Adrenal gland (tissue), 19 donors: ENCODE data around the gene FBXW5. TPM values are rescaled to one million over a fixed set of nuclear protein-coding genes. Genes with fewer than 3 reads are reported as not detected.

Experiments used
- DNase-seq, 7 donors: peaks; one replicate each; pipeline ENCODE4 v3.0.0-alpha.2; 2019 to 2020
- H3K27ac ChIP-seq, 5 donors: fragments of 200-600 bp; sonication (generic) in 4 of 5; 1 replicate in 3 of 5; 2 replicates in 2 of 5; pipeline versions ENCODE4 v1.5.1 to v1.8.0; 2016 to 2020; ENCODE audit warnings: mild to moderate bottlenecking in 1 of 5
- H3K27me3 ChIP-seq: fragments of 200-600 bp; 2 replicates; pipeline ENCODE4 v1.8.0; 2021
- H3K36me3 ChIP-seq, 2 donors: fragments of 200-600 bp; replicated peaks in 1 of 2; 1 replicate in 1 of 2; 2 replicates in 1 of 2; pipeline versions ENCODE4 v1.5.1 to v1.8.0; 2018 to 2022
- H3K4me1 ChIP-seq, 2 donors: fragments of 200-600 bp; replicated peaks in 1 of 2; 1 replicate in 1 of 2; 2 replicates in 1 of 2; pipeline versions ENCODE4 v1.5.1 to v1.8.0; 2018 to 2021
- H3K4me3 ChIP-seq, 4 donors: fragments of 200-600 bp; sonication (generic) in 3 of 4; one replicate each; pipeline ENCODE4 v1.5.1; 2016 to 2018
- H3K9me3 ChIP-seq, 3 donors: fragments of 200-600 bp; sonication (generic) in 1 of 3; replicated peaks in 1 of 3; 1 replicate in 2 of 3; 2 replicates in 1 of 3; pipeline versions ENCODE4 v1.5.1 to v1.8.0; 2016 to 2021
- POLR2A ChIP-seq, 2 donors: fragments of 450-650 bp; IDR thresholded peaks; one replicate each; pipeline ENCODE4 v1.6.1; 2017; ENCODE audit warnings: antibody characterized with exemption in 2 of 2, mild to moderate bottlenecking in 2 of 2, moderate library complexity in 1 of 2
- WGBS, 4 donors: extraction: QIAGEN DNeasy Blood & Tissue Kit in 2 of 4; methylation state at CpG; one replicate each; pipeline versions ENCODE4 v1.1.5 to v1.1.7; 2013 to 2017; 5-methylcytosine and 5-hydroxymethylcytosine counted together
- intact Hi-C, 2 donors: fragments of 100-400 bp; cut with DNase I; formaldehyde crosslinking; loops; one replicate each; pipeline versions ENCODE4 v1.14.1 to v1.15.0; 2022 to 2023
- long read RNA-seq, 10 donors: library from polyadenylated mRNA in 3 of 10; unstranded in 2 of 10; stranded (forward) in 1 of 10; transcript quantifications; one replicate each; pipeline ENCODE4 v2.0.0 and lab custom pipeline, GENCODE V29; 2021 to 2026
- polyA plus RNA-seq, 3 donors: library from polyadenylated mRNA; stranded (reverse); fragments of 200-250 nt in 2 of 3; fragments of 350-450 nt in 1 of 3; fragmentation: Illumina TruSeq in 1 of 3; extraction: RNeasy Lipid Tissue Mini Kit (QIAGEN cat#74804) in 1 of 3; gene quantifications; one replicate each; pipeline ENCODE4 v1.2.3, GENCODE V29; 2013 to 2014
- total RNA-seq, 9 donors: library from RNA; depleted of rRNA in 4 of 9; stranded (reverse); fragments of >200 nt in 4 of 9; fragments of 120-200 nt in 1 of 9; fragmentation: NEBNext Ultra II Directional in 1 of 9; extraction: Animal tissue kit (Norgen Biotek cat#: 25700) in 1 of 9; gene quantifications; one replicate each; pipeline versions ENCODE4 v1.1.0 to v1.2.4, GENCODE V29; 2013 to 2023
- TF ChIP-seq, protein P1 (sequence below), 6 experiments: fragments of 450-650 bp in 4 of 6; fragments of 200-600 bp in 2 of 6; sonication (generic) in 1 of 6; IDR thresholded peaks; 1 replicate in 5 of 6; 2 replicates in 1 of 6; pipeline versions ENCODE4 v1.5.1 to v1.8.0; 2016 to 2021; ENCODE audit warnings: antibody characterized with exemption in 6 of 6, mild to moderate bottlenecking in 2 of 6, moderate library complexity in 1 of 6
- donor health status: healthy with polysubstance abuse.
- donor health status: Bipolar disorder and iron deficiency.
- donor health status: DM: yes; HTN: yes; CAD: no.
- donor health status: DM: no; HTN: no; CAD: no.
- donor health status: DM: no; HTN: no; CAD: no.
- donor health status: DM: yes; HTN: yes; CAD: no.

Gene FBXW5
- total RNA-seq (100 to 1,000 TPM in 7 of 9 donors, 10 to 100 TPM in 2; 91.6 to 257 (median 202) TPM), polyA plus RNA-seq (100 to 1,000 TPM in 2 of 3 donors, 10 to 100 TPM in 1; 19.2 to 153 (median 125) TPM)
- long read RNA-seq, donor 1, transcript FBXW5-201 (9 exons, 2,274 nt) = major isoform, 17 of 18 reads
- long read RNA-seq, donor 1, partial matches to known transcripts = 0 of 18 reads
- long read RNA-seq, donor 1, other reads (novel, unspliced or antisense) = 0 of 18 reads
- long read RNA-seq, donor 2, transcript FBXW5-201 (9 exons, 2,274 nt) = major isoform, 10 of 25 reads
- long read RNA-seq, donor 2, partial matches to known transcripts = 15 of 25 reads
- long read RNA-seq, donor 2, other reads (novel, unspliced or antisense) = 0 of 25 reads
- long read RNA-seq, donor 3, transcript FBXW5-201 (9 exons, 2,274 nt) = major isoform, 5 of 21 reads
- long read RNA-seq, donor 3, partial matches to known transcripts = 15 of 21 reads
- long read RNA-seq, donor 3, other reads (novel, unspliced or antisense) = 0 of 21 reads
- long read RNA-seq, donor 4, transcript FBXW5-201 (9 exons, 2,274 nt) = major isoform, 33 of 61 reads
- long read RNA-seq, donor 4, partial matches to known transcripts = 21 of 61 reads
- long read RNA-seq, donor 4, other reads (novel, unspliced or antisense) = 5 of 61 reads
- long read RNA-seq, donor 5, transcript FBXW5-201 (9 exons, 2,274 nt) = major isoform, 388 of 648 reads
- long read RNA-seq, donor 5, partial matches to known transcripts = 102 of 648 reads
- long read RNA-seq, donor 5, other reads (novel, unspliced or antisense) = 151 of 648 reads
- long read RNA-seq, donor 6, transcript FBXW5-201 (9 exons, 2,274 nt) = major isoform, 14 of 31 reads
- long read RNA-seq, donor 6, partial matches to known transcripts = 7 of 31 reads
- long read RNA-seq, donor 6, other reads (novel, unspliced or antisense) = 10 of 31 reads
- long read RNA-seq, donor 7, transcript FBXW5-201 (9 exons, 2,274 nt) = major isoform, 9 of 10 reads
- long read RNA-seq, donor 7, partial matches to known transcripts = 0 of 10 reads
- long read RNA-seq, donor 7, other reads (novel, unspliced or antisense) = 0 of 10 reads
- long read RNA-seq, donor 8, transcript FBXW5-201 (9 exons, 2,274 nt) = major isoform, 30 of 39 reads
- long read RNA-seq, donor 8, partial matches to known transcripts = 8 of 39 reads
- long read RNA-seq, donor 8, other reads (novel, unspliced or antisense) = 0 of 39 reads
- long read RNA-seq, donor 9, partial matches to known transcripts = 0 of 1 reads
- long read RNA-seq, donor 9, other reads (novel, unspliced or antisense) = 0 of 1 reads
- long read RNA-seq, donor 10, transcript FBXW5-201 (9 exons, 2,274 nt) = major isoform, 9 of 18 reads
- long read RNA-seq, donor 10, partial matches to known transcripts = 7 of 18 reads
- long read RNA-seq, donor 10, other reads (novel, unspliced or antisense) = 0 of 18 reads

GRCh38 chr9:136944519-136945332 is at the start of gene FBXW5, which contains the start of gene C8G:
TSS of gene FBXW5 (minus strand) at chr9:136944738. CDS start at chr9:136944083, 655 bp downstream.
TSS of gene C8G (plus strand) at chr9:136945243. CDS start at chr9:136945321, 78 bp downstream.
- peaks cover 26% of the 10 kb centered on the region in 2 donors for H3K4me1 ChIP-seq
- H3K27ac ChIP-seq = peak within 1 kb of the TSS; percentile 46 to 99 (median 85)
- no peaks in the 10 kb centered on the region for H3K27me3 ChIP-seq
- no peaks in the 10 kb centered on the region for H3K9me3 ChIP-seq
- peak; percentile 93 to 97 (median 95) for DNase-seq
- peaks cover 0 to 33% of the 10 kb centered on the region in 2 donors for H3K36me3 ChIP-seq
- TF ChIP-seq POLR2A (IDR thresholded peaks at IDR 0.05) = peak; percentile 78 to 82
- TF ChIP-seq, protein P1, sequence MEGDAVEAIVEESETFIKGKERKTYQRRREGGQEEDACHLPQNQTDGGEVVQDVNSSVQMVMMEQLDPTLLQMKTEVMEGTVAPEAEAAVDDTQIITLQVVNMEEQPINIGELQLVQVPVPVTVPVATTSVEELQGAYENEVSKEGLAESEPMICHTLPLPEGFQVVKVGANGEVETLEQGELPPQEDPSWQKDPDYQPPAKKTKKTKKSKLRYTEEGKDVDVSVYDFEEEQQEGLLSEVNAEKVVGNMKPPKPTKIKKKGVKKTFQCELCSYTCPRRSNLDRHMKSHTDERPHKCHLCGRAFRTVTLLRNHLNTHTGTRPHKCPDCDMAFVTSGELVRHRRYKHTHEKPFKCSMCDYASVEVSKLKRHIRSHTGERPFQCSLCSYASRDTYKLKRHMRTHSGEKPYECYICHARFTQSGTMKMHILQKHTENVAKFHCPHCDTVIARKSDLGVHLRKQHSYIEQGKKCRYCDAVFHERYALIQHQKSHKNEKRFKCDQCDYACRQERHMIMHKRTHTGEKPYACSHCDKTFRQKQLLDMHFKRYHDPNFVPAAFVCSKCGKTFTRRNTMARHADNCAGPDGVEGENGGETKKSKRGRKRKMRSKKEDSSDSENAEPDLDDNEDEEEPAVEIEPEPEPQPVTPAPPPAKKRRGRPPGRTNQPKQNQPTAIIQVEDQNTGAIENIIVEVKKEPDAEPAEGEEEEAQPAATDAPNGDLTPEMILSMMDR (IDR thresholded peaks at IDR 0.05) = peak; percentile 85 to 100 (median 98)
- intact Hi-C loops = loop anchor here (5.0 to 10.0 kb wide), 4 partner anchors 60 to 100 kb away; partner anchors contain the start of genes AJM1 (in 1 of the 2), FUT7 (in 1 of the 2), MAMDC4 (in 1 of the 2) and PHPT1 (in 1 of the 2)
- peak within 1 kb of the TSS; percentile 39 to 100 (median 74) for H3K4me3 ChIP-seq
- 4 to 16% (median 9%) methylated on average over 17 to 74 of the region's 74 CpGs for WGBS, 4 donors

- Histone ChIP-seq H3K27me3 (no peaks in the 10 kb centered on the region), H3K4me1 (peaks cover 13 to 22% of the 10 kb centered on the region in 2 donors)
- 37 to 89% (median 56%) methylated on average over 2 to 18 of the region's 18 CpGs for WGBS, 4 donors
These were observed 48.4 kb upstream of the FBXW5 start for GRCh38 chr9:136992819-136993369.

More at GRCh38 chr9:136992819-136993369, 48.4 kb upstream of the FBXW5 start:
- no peak for DNase-seq
- intact Hi-C loops = no loop called here
- no peaks in the 10 kb centered on the region for H3K36me3 ChIP-seq
- no peaks in the 10 kb centered on the region for H3K9me3 ChIP-seq
- TF ChIP-seq POLR2A (IDR thresholded peaks at IDR 0.05) = no peak
- TF ChIP-seq, protein P1 (IDR thresholded peaks at IDR 0.05) = no peak
- peak overlapping the region; percentile 56 to 93 (median 77) for H3K4me3 ChIP-seq
- peak overlapping the region in 3 of 5 donors; percentile 92 to 95 (median 93) for H3K27ac ChIP-seq
